Adrenal gland (tissue), 12 donors: Measurements from ENCODE around the gene NR2E1. TPM values are rescaled to one million over a fixed set of nuclear protein-coding genes. Genes with fewer than 3 reads are reported as not detected.

Experiments
- DNase-seq, 7 donors: peaks; one replicate each; pipeline ENCODE4 v3.0.0-alpha.2; 2019 to 2020
- H3K27ac ChIP-seq, 5 donors: fragments of 200-600 bp; sonication (generic) in 4 of 5; 1 replicate in 3 of 5; 2 replicates in 2 of 5; pipeline versions ENCODE4 v1.5.1 to v1.8.0; 2016 to 2020; ENCODE audit warnings: mild to moderate bottlenecking in 1 of 5
- H3K27me3 ChIP-seq: fragments of 200-600 bp; 2 replicates; pipeline ENCODE4 v1.8.0; 2021
- H3K36me3 ChIP-seq, 2 donors: fragments of 200-600 bp; replicated peaks in 1 of 2; 1 replicate in 1 of 2; 2 replicates in 1 of 2; pipeline versions ENCODE4 v1.5.1 to v1.8.0; 2018 to 2022
- H3K4me1 ChIP-seq, 2 donors: fragments of 200-600 bp; replicated peaks in 1 of 2; 1 replicate in 1 of 2; 2 replicates in 1 of 2; pipeline versions ENCODE4 v1.5.1 to v1.8.0; 2018 to 2021
- H3K4me3 ChIP-seq, 4 donors: fragments of 200-600 bp; sonication (generic) in 3 of 4; one replicate each; pipeline ENCODE4 v1.5.1; 2016 to 2018
- H3K9me3 ChIP-seq, 3 donors: fragments of 200-600 bp; sonication (generic) in 1 of 3; replicated peaks in 1 of 3; 1 replicate in 2 of 3; 2 replicates in 1 of 3; pipeline versions ENCODE4 v1.5.1 to v1.8.0; 2016 to 2021
- CTCF ChIP-seq, 6 experiments: fragments of 450-650 bp in 4 of 6; fragments of 200-600 bp in 2 of 6; sonication (generic) in 1 of 6; IDR thresholded peaks; 1 replicate in 5 of 6; 2 replicates in 1 of 6; pipeline versions ENCODE4 v1.5.1 to v1.8.0; 2016 to 2021; ENCODE audit warnings: antibody characterized with exemption in 6 of 6, mild to moderate bottlenecking in 2 of 6, moderate library complexity in 1 of 6
- POLR2A ChIP-seq, 2 donors: fragments of 450-650 bp; IDR thresholded peaks; one replicate each; pipeline ENCODE4 v1.6.1; 2017; ENCODE audit warnings: antibody characterized with exemption in 2 of 2, mild to moderate bottlenecking in 2 of 2, moderate library complexity in 1 of 2
- WGBS, 4 donors: extraction: QIAGEN DNeasy Blood & Tissue Kit in 2 of 4; methylation state at CpG; one replicate each; pipeline versions ENCODE4 v1.1.5 to v1.1.7; 2013 to 2017; 5-methylcytosine and 5-hydroxymethylcytosine counted together
- intact Hi-C, 2 donors: fragments of 100-400 bp; cut with DNase I; formaldehyde crosslinking; loops; one replicate each; pipeline versions ENCODE4 v1.14.1 to v1.15.0; 2022 to 2023
- polyA plus RNA-seq, 3 donors: library from polyadenylated mRNA; stranded (reverse); fragments of 200-250 nt in 2 of 3; fragments of 350-450 nt in 1 of 3; fragmentation: Illumina TruSeq in 1 of 3; extraction: RNeasy Lipid Tissue Mini Kit (QIAGEN cat#74804) in 1 of 3; gene quantifications; one replicate each; pipeline ENCODE4 v1.2.3, GENCODE V29; 2013 to 2014
- total RNA-seq, 9 donors: library from RNA; depleted of rRNA in 4 of 9; stranded (reverse); fragments of >200 nt in 4 of 9; fragments of 120-200 nt in 1 of 9; fragmentation: NEBNext Ultra II Directional in 1 of 9; extraction: Animal tissue kit (Norgen Biotek cat#: 25700) in 1 of 9; gene quantifications; one replicate each; pipeline versions ENCODE4 v1.1.0 to v1.2.4, GENCODE V29; 2013 to 2023
- donor health status: healthy with polysubstance abuse.
- donor health status: Bipolar disorder and iron deficiency.
- donor health status: DM: yes; HTN: yes; CAD: no.
- donor health status: DM: no; HTN: no; CAD: no.
- donor health status: DM: no; HTN: no; CAD: no.
- donor health status: DM: yes; HTN: yes; CAD: no.

The NR2E1 gene
- total and polyA plus RNA-seq, 12 donors: 0.08 to 2.3 (median 0.61) TPM; not detected in 3

DNA sequence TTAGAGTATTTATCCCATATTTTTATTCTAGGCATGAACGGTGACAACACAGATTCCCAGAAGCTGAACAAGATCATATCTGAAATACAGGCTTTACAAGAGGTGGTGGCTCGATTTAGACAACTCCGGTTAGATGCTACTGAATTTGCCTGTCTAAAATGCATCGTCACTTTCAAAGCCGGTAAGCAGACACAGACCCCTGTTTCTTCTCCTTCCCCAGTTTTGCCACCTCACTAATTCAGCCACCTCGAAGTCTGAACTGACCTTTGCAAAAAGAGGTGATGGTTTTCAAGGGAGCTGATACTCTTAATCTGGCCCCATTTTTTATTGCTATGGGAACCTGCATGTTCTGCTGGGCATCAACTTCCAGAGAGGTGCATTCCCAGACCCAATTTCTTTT is 15.0 kb downstream of the NR2E1 start:
- H3K36me3 ChIP-seq: no peaks in the 10 kb centered on the region
- no peaks in the 10 kb centered on the region for H3K9me3 ChIP-seq
- intact Hi-C loops: no loop called here
- peaks cover 0 to 6% of the 10 kb centered on the region in 2 donors for H3K4me1 ChIP-seq
- TF ChIP-seq CTCF (IDR thresholded peaks at IDR 0.05) (no peak), POLR2A (IDR thresholded peaks at IDR 0.05) (no peak)
- 65 to 74% (median 70%) methylated on average over 6 of the region's 6 CpGs for WGBS, 4 donors
- no peak for DNase-seq
- H3K27me3 ChIP-seq: peaks cover 13% of the 10 kb centered on the region
- H3K4me3 ChIP-seq: no peak overlapping the region
- no peak overlapping the region for H3K27ac ChIP-seq

DNA sequence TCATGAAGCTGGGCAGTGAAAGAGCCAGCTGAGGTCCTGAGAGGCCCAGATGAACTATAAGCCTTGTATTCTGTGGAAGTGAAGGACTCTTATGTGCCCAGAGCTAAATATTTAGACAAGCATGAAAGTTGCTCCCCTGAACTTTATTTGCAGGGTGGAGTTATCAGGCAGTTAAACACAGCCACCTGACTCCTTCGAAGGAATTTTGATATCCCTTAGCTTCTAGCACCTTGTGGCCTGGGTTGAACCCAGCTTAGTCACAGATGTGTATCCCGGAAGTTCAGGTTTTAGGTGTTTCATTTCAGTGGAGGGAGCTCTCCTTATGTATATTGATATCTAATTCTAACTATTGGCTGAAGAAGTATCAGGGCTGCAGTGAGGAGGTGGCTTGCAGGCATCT is 20.4 kb downstream of the NR2E1 start:
- Histone ChIP-seq H3K4me3 (no peak overlapping the region), H3K4me1 (no peaks in the 10 kb centered on the region), H3K27me3 (no peaks in the 10 kb centered on the region), H3K9me3 (no peaks in the 10 kb centered on the region), H3K36me3 (no peaks in the 10 kb centered on the region), H3K27ac (no peak overlapping the region)
- TF ChIP-seq POLR2A (IDR thresholded peaks at IDR 0.05) (no peak), CTCF (IDR thresholded peaks at IDR 0.05) (no peak)
- no peak for DNase-seq
- 65 to 81% (median 75%) methylated on average over 2 of the region's 2 CpGs for WGBS, 4 donors
- intact Hi-C loops: no loop called here

DNA sequence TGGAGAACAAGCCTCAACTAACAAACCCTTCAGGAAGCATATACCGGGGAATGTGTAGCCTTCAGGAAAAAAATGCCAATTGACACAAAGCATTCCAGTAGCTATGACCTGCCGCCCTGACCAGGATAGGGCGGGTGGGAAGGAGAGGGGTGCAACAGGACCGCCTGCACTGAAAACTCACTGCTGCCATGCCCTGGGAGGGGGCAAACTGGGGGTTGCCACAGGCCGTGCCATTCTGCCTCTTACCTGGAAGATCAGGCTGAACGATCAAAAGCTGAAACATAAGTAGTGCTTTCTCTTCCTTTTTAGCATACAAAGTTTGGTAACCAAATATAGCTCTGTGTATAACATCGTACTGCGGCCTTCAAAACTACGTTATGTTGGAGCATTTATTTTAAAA is 21.7 kb downstream of the NR2E1 start:
- 83 to 90% (median 89%) methylated on average over 9 of the region's 9 CpGs for WGBS, 4 donors
- intact Hi-C loops: no loop called here
- no peaks in the 10 kb centered on the region for H3K36me3 ChIP-seq
- H3K4me1 ChIP-seq: no peaks in the 10 kb centered on the region
- no peak overlapping the region for H3K4me3 ChIP-seq
- no peaks in the 10 kb centered on the region for H3K27me3 ChIP-seq
- no peak for TF ChIP-seq POLR2A (IDR thresholded peaks at IDR 0.05)
- TF ChIP-seq CTCF (IDR thresholded peaks at IDR 0.05): no peak
- no peak overlapping the region for H3K27ac ChIP-seq
- DNase-seq: no peak
- no peaks in the 10 kb centered on the region for H3K9me3 ChIP-seq

DNA sequence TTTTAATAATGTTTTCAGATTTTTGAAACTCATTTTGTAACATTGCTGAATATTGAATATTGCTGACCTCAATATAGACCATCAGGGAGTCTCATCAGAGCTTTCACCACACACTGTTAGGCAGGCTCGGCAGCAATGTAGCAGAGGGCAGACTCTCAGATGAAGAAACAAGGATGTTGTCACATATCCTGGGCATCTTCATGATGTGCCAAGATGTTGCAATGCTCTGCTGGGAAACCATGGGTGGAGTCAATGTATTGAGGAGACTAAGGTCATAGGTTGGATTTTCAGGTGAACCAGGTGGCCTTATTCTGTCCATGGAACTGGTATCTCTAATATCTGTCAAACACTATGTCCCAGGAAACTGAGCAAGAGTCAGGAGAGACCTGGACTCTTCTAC is 27.3 kb downstream of the NR2E1 start:
- Histone ChIP-seq H3K27me3 (no peaks in the 10 kb centered on the region), H3K4me1 (no peaks in the 10 kb centered on the region), H3K4me3 (no peak overlapping the region), H3K9me3 (no peaks in the 10 kb centered on the region), H3K27ac (no peak overlapping the region), H3K36me3 (no peaks in the 10 kb centered on the region)
- WGBS, 4 donors: 59 to 100% (median 85%) methylated on average over 1 of the region's 1 CpG
- no peak for DNase-seq
- TF ChIP-seq POLR2A (IDR thresholded peaks at IDR 0.05): no peak
- TF ChIP-seq CTCF (IDR thresholded peaks at IDR 0.05): no peak
- intact Hi-C loops: no loop called here
